Neural cell (in vitro differentiated cells): ENCODE data around the gene CLEC3B. TPM values are rescaled to one million over a fixed set of nuclear protein-coding genes. Genes with fewer than 3 reads are reported as not detected.

Source experiments
- H2AFZ ChIP-seq: fragments of 200-600, 300-800 bp; sonication (generic), shearing (Covaris generic); 2 replicates; pipeline ENCODE4 v1.6.0; 2014; ENCODE audit warnings: low read depth, mild to moderate bottlenecking, antibody characterized with exemption, low read length, moderate library complexity
- H3F3A ChIP-seq: fragments of 200-600 bp; shearing (Covaris generic); 2 replicates; pipeline ENCODE4 v1.6.1; 2016; ENCODE audit warnings: mild to moderate bottlenecking, moderate library complexity, mixed read lengths, antibody characterized with exemption, low read length; ENCODE audit not compliant: insufficient read depth, poor library complexity, severe bottlenecking
- H3K27ac ChIP-seq: fragments of 200-600, 300-800 bp; sonication (generic), shearing (Covaris generic); 2 replicates; pipeline ENCODE4 v1.5.1; 2014; ENCODE audit warnings: mild to moderate bottlenecking, low read length, moderate library complexity
- H3K27me3 ChIP-seq: fragments of 300-800, 200-600 bp; sonication (generic), shearing (Covaris generic); 2 replicates; pipeline ENCODE4 v1.6.0; 2014; ENCODE audit warnings: mild to moderate bottlenecking, low read depth, low read length, moderate library complexity; ENCODE audit not compliant: insufficient read depth
- H3K36me3 ChIP-seq: fragments of 300-800, 200-600 bp; sonication (generic), shearing (Covaris generic); 2 replicates; pipeline ENCODE4 v1.5.1; 2014; ENCODE audit warnings: mild to moderate bottlenecking, antibody characterized with exemption, low read length, moderate library complexity; ENCODE audit not compliant: insufficient read depth
- H3K4me2 ChIP-seq: fragments of 300-800, 200-600 bp; sonication (generic), shearing (Covaris generic); 2 replicates; pipeline ENCODE4 v1.6.0; 2014; ENCODE audit warnings: mild to moderate bottlenecking, low read length
- H3K4me3 ChIP-seq: fragments of 300-800, 200-600 bp; sonication (generic), shearing (Covaris generic); 2 replicates; pipeline ENCODE4 v1.5.1; 2014; ENCODE audit warnings: mild to moderate bottlenecking, low read length, moderate library complexity
- H3K79me2 ChIP-seq: fragments of 200-600 bp; shearing (Covaris generic); replicated peaks from 2 replicates; pipeline ENCODE4 v1.6.0; 2014; ENCODE audit warnings: mild to moderate bottlenecking, low read length, moderate library complexity; ENCODE audit not compliant: insufficient read depth
- H3K9ac ChIP-seq: fragments of 300-800, 200-600 bp; sonication (generic), shearing (Covaris generic); 2 replicates; pipeline ENCODE4 v1.6.1; 2016; ENCODE audit warnings: mild to moderate bottlenecking, low read length, mixed read lengths
- H3K9me2 ChIP-seq: fragments of 200-600 bp; shearing (Covaris generic); 2 replicates; pipeline ENCODE4 v1.6.1; 2016; ENCODE audit warnings: mild to moderate bottlenecking, low read length, mixed read lengths; ENCODE audit not compliant: insufficient read depth
- H3K9me3 ChIP-seq: fragments of 200-600, 300-800 bp; sonication (generic), shearing (Covaris generic); 2 replicates; pipeline ENCODE4 v1.6.1; 2016; ENCODE audit warnings: mild to moderate bottlenecking, mixed run types, low read length, moderate library complexity, mixed read lengths
- H4K20me1 ChIP-seq: fragments of 200-600 bp; shearing (Covaris generic); 2 replicates; pipeline ENCODE4 v1.6.1; 2016; ENCODE audit warnings: mild to moderate bottlenecking, mixed run types; ENCODE audit not compliant: insufficient read depth
- EP300 ChIP-seq: fragments of 450-650 bp; conservative IDR thresholded peaks from 2 replicates; pipeline ENCODE4 v1.6.1; 2014; ENCODE audit warnings: antibody characterized with exemption, mild to moderate bottlenecking, moderate library complexity; ENCODE audit not compliant: poor library complexity, severe bottlenecking
- EZH2 ChIP-seq: fragments of 200-600, 300-800 bp; shearing (Covaris generic), sonication (generic); IDR thresholded peaks from 2 replicates; pipeline ENCODE4 v1.6.1; 2014; ENCODE audit warnings: antibody characterized with exemption, low read length, borderline replicate concordance, mild to moderate bottlenecking; ENCODE audit not compliant: insufficient read depth, poor library complexity, severe bottlenecking
- MXI1 ChIP-seq: fragments of 450-650 bp; conservative IDR thresholded peaks from 2 replicates; pipeline ENCODE4 v1.6.1; 2014; ENCODE audit warnings: antibody characterized with exemption, mild to moderate bottlenecking; ENCODE audit not compliant: poor library complexity, severe bottlenecking
- POLR2AphosphoS5 ChIP-seq: IDR thresholded peaks from 2 replicates; pipeline ENCODE4 v1.6.1; 2012
- RAD21 ChIP-seq: fragments of 450-650 bp; conservative IDR thresholded peaks from 2 replicates; pipeline ENCODE4 v1.6.1; 2014; ENCODE audit warnings: antibody characterized with exemption, mild to moderate bottlenecking, moderate library complexity
- SMC3 ChIP-seq: fragments of 450-650 bp; conservative IDR thresholded peaks from 2 replicates; pipeline ENCODE4 v1.6.1; 2014; ENCODE audit warnings: antibody characterized with exemption, mild to moderate bottlenecking, moderate library complexity; ENCODE audit not compliant: poor library complexity
- TAF1 ChIP-seq: IDR thresholded peaks from 2 replicates; pipeline ENCODE4 v1.6.1; 2012; ENCODE audit warnings: low read depth
- polyA plus RNA-seq: library from polyadenylated mRNA; depleted of rRNA; stranded (reverse); fragments of >200 nt; gene quantifications from 2 replicates; pipeline ENCODE4 v1.2.3, GENCODE V29; 2014
- TF ChIP-seq, protein P1 (sequence below): IDR thresholded peaks from 2 replicates; pipeline ENCODE4 v1.6.1; 2012; ENCODE audit warnings: borderline replicate concordance
- TF ChIP-seq, protein P2 (sequence below): fragments of 450-650 bp; IDR thresholded peaks from 2 replicates; pipeline ENCODE4 v1.5.1; 2014; ENCODE audit warnings: antibody characterized with exemption, mild to moderate bottlenecking, moderate library complexity; ENCODE audit not compliant: poor library complexity, severe bottlenecking

The CLEC3B gene
- polyA plus RNA-seq, 1 donor from 2014 or later = 2.6 TPM

DNA sequence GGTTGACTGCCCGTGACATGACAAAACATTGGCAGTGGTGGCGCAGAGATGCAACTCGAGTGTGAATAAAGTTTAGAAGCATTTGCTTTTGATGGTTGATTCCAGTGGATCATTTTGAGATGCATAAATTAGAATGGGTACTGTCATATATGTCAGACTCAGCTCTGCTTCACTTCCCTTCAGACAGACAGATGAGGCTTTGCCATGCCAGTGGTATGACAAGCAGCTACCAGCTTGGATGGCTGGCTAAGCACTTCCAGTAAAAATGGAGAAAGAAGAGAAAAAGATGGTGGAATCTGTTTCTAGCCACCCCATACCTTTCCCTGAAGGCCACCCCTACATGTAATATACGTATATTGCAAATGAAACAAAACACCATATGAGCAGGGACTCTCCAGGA, 13.5 kb upstream of the CLEC3B start:
- Histone ChIP-seq H3K4me3 (no peak overlapping the region), H3K9me3 (no peaks in the 10 kb centered on the region), H2AFZ (no peak overlapping the region), H3F3A (no peaks in the 10 kb centered on the region), H3K9me2 (no peaks in the 10 kb centered on the region), H3K79me2 (no peaks in the 10 kb centered on the region), H4K20me1 (no peaks in the 10 kb centered on the region), H3K9ac (no peak overlapping the region), H3K27me3 (no peaks in the 10 kb centered on the region), H3K36me3 (no peaks in the 10 kb centered on the region), H3K27ac (no peak overlapping the region), H3K4me2 (no peak overlapping the region)
- TF ChIP-seq, protein P1, sequence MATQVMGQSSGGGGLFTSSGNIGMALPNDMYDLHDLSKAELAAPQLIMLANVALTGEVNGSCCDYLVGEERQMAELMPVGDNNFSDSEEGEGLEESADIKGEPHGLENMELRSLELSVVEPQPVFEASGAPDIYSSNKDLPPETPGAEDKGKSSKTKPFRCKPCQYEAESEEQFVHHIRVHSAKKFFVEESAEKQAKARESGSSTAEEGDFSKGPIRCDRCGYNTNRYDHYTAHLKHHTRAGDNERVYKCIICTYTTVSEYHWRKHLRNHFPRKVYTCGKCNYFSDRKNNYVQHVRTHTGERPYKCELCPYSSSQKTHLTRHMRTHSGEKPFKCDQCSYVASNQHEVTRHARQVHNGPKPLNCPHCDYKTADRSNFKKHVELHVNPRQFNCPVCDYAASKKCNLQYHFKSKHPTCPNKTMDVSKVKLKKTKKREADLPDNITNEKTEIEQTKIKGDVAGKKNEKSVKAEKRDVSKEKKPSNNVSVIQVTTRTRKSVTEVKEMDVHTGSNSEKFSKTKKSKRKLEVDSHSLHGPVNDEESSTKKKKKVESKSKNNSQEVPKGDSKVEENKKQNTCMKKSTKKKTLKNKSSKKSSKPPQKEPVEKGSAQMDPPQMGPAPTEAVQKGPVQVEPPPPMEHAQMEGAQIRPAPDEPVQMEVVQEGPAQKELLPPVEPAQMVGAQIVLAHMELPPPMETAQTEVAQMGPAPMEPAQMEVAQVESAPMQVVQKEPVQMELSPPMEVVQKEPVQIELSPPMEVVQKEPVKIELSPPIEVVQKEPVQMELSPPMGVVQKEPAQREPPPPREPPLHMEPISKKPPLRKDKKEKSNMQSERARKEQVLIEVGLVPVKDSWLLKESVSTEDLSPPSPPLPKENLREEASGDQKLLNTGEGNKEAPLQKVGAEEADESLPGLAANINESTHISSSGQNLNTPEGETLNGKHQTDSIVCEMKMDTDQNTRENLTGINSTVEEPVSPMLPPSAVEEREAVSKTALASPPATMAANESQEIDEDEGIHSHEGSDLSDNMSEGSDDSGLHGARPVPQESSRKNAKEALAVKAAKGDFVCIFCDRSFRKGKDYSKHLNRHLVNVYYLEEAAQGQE = no peak
- no peak for TF ChIP-seq RAD21
- TF ChIP-seq EP300 = peak; percentile 48
- no peak for TF ChIP-seq SMC3
- TF ChIP-seq TAF1 = no peak
- TF ChIP-seq EZH2 = no peak
- no peak for TF ChIP-seq POLR2AphosphoS5

DNA sequence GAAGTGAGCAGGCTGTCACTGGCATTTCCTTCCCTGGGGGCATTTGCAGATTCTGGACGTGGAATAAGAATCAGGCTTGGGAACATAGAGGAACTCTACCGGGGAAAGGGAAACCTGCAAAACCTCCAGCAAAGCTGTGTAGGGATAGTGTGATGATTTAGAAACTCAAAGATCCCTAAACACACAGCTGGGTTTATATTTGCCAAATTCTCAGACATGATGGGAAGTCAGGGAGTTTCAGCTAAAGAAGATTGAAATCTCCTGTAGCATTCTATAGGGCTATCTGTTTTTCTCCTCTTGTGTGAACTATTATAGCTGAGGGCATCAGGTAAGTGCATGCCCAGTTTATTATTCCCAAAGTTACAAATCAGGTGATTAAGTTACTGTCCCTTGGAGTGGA, 9.2 kb upstream of the CLEC3B start:
- H3K4me2 ChIP-seq = no peak overlapping the region

More for the DNA sequence above, 9.2 kb upstream of the CLEC3B start:
- Histone ChIP-seq H3K36me3 (no peaks in the 10 kb centered on the region), H2AFZ (no peak overlapping the region), H3K4me3 (no peak overlapping the region), H3K27me3 (no peaks in the 10 kb centered on the region), H3K27ac (no peak overlapping the region), H3K9me2 (no peaks in the 10 kb centered on the region), H3F3A (no peaks in the 10 kb centered on the region), H3K9me3 (no peaks in the 10 kb centered on the region), H3K9ac (no peak overlapping the region), H4K20me1 (no peaks in the 10 kb centered on the region), H3K79me2 (no peaks in the 10 kb centered on the region)
- TF ChIP-seq, protein P2, sequence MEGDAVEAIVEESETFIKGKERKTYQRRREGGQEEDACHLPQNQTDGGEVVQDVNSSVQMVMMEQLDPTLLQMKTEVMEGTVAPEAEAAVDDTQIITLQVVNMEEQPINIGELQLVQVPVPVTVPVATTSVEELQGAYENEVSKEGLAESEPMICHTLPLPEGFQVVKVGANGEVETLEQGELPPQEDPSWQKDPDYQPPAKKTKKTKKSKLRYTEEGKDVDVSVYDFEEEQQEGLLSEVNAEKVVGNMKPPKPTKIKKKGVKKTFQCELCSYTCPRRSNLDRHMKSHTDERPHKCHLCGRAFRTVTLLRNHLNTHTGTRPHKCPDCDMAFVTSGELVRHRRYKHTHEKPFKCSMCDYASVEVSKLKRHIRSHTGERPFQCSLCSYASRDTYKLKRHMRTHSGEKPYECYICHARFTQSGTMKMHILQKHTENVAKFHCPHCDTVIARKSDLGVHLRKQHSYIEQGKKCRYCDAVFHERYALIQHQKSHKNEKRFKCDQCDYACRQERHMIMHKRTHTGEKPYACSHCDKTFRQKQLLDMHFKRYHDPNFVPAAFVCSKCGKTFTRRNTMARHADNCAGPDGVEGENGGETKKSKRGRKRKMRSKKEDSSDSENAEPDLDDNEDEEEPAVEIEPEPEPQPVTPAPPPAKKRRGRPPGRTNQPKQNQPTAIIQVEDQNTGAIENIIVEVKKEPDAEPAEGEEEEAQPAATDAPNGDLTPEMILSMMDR = no peak
- TF ChIP-seq EP300 (no peak), MXI1 (no peak), POLR2AphosphoS5 (no peak), TAF1 (no peak), EZH2 (no peak), SMC3 (no peak), RAD21 (no peak)
- TF ChIP-seq, protein P1 = no peak
